ENCODE results near the gene AMER1. TPM values are rescaled to one million over a fixed set of nuclear protein-coding genes. Genes with fewer than 3 reads are reported as not detected.

AMER1 gene
- total RNA-seq, 1 donor from 2014 or later: 6.5 TPM

DNA sequence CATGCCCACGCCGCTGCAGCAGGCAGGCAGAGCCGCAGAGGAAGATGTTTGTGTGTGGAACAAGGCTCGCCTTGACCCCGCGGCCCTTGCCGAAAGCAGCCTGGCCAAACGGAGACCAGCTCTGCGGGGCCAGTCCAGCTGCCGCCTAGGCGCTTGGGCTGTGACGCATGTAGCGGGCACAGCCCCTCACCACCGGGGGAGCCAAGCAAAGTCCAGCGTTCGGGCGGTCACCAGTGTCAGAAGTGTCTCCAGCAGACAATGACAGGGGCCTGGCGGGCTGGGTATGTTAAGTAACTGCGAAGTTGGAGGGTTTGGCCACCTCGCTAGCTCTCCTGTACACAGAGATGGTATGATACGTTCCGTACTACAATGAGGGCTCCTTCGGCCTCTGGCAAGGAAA lies 1.3 kb downstream of the AMER1 start:
- Histone ChIP-seq H3K9ac (ENCODE audit: low read length) (peak overlapping the region; percentile 64), H3K4me2 (ENCODE audit: low read length) (peak overlapping the region; percentile 89)

DNA sequence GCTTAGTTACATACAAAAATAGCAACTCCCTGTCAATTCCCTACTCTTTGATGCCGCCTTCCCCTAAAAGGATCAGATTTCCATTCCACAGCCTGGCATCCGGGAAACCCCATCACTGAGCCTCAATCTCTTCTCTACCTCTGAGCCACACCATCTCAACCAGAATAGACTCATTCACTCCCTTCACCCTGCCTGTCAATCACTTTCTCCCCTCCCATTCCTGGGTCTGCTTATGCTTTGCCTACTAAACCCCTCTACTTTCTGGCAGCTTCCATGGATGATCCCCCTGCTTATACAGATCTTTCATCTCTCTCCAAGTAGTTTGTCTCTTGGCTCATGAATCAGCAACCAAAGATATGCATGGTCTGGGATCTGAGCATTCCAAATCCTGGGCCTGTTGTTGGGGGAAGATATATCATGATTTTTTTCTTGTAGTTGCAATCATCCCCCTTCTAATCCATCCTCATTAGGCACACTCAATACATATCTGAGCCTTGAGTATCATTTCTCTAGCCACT lies 2.6 kb downstream of the AMER1 start:
- Histone ChIP-seq H3K36me3 (ENCODE audit: insufficient read depth, low read length) (no peaks in the 10 kb centered on the region), H3K27ac (ENCODE audit: low read depth, low read length) (no peak overlapping the region), H3K4me3 (ENCODE audit: insufficient read depth, low read depth, low read length) (no peak overlapping the region)

More for the DNA sequence above, 1.3 kb downstream of the AMER1 start:
- no peaks in the 10 kb centered on the region for H3K9me3 ChIP-seq (ENCODE audit: insufficient read depth, low read depth, low read length)
- H3K27me3 ChIP-seq (ENCODE audit: insufficient read depth, low read length): no peaks in the 10 kb centered on the region
- no peaks in the 10 kb centered on the region for H3K36me3 ChIP-seq (ENCODE audit: insufficient read depth, low read length)
- peak overlapping the region; percentile 58 for H3K27ac Mint-ChIP-seq (ENCODE audit: unreplicated experiment)
- TF ChIP-seq, protein P1, sequence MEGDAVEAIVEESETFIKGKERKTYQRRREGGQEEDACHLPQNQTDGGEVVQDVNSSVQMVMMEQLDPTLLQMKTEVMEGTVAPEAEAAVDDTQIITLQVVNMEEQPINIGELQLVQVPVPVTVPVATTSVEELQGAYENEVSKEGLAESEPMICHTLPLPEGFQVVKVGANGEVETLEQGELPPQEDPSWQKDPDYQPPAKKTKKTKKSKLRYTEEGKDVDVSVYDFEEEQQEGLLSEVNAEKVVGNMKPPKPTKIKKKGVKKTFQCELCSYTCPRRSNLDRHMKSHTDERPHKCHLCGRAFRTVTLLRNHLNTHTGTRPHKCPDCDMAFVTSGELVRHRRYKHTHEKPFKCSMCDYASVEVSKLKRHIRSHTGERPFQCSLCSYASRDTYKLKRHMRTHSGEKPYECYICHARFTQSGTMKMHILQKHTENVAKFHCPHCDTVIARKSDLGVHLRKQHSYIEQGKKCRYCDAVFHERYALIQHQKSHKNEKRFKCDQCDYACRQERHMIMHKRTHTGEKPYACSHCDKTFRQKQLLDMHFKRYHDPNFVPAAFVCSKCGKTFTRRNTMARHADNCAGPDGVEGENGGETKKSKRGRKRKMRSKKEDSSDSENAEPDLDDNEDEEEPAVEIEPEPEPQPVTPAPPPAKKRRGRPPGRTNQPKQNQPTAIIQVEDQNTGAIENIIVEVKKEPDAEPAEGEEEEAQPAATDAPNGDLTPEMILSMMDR (IDR thresholded peaks at IDR 0.05; ENCODE audit: insufficient read depth, low read depth, low read length): no peak
- no peak for TF ChIP-seq EZH2 (IDR thresholded peaks at IDR 0.05; ENCODE audit: insufficient read depth, low read length)
- peak overlapping the region; percentile 66 for H3K4me3 ChIP-seq (ENCODE audit: insufficient read depth, low read depth, low read length)
- no peak overlapping the region for H3K27ac ChIP-seq (ENCODE audit: low read depth, low read length)
- no peaks in the 10 kb centered on the region for H3K9me3 Mint-ChIP-seq (ENCODE audit: unreplicated experiment)
- H2AFZ ChIP-seq (ENCODE audit: low read depth, low read length): peak overlapping the region; percentile 83
- FAIRE-seq: no peak
- peak overlapping the region; percentile 87 for H3K4me3 Mint-ChIP-seq (ENCODE audit: unreplicated experiment)
- DNase-seq (ENCODE audit: low read depth): no peak
- no peaks in the 10 kb centered on the region for H3K36me3 Mint-ChIP-seq (ENCODE audit: low read depth, unreplicated experiment)
- peaks cover 6% of the 10 kb centered on the region for H4K20me1 ChIP-seq (ENCODE audit: insufficient read depth, low read length)
- no peaks in the 10 kb centered on the region for H3K27me3 Mint-ChIP-seq (ENCODE audit: low read depth, unreplicated experiment)
- peaks cover 7% of the 10 kb centered on the region for H3K4me1 Mint-ChIP-seq (ENCODE audit: low read depth, unreplicated experiment)
- peaks cover 3% of the 10 kb centered on the region for H3K4me1 ChIP-seq (ENCODE audit: insufficient read depth, low read length)
- no peaks in the 10 kb centered on the region for H3K79me2 ChIP-seq (ENCODE audit: insufficient read depth, low read length)

DNA sequence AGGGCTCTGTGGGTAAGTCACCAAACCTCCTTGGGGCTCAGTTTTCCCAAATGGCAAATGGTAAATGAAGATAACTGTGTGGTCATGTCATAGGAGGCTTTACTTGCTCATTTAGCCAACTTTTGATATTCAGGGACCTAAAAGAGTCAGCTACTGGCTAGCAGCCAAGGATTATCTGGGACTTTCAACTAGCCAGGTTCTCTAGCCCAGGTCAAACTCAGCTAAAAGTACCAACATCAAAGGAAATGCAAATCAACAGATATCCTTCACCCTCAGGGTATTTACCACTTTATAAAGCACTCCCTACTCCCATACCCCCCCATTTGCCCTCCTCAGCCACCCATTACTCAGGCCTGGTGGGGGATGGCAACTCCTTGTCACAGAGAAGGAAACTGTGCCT lies 7.5 kb downstream of the AMER1 start:
- Histone ChIP-seq H3K36me3 (ENCODE audit: insufficient read depth, low read length) (no peaks in the 10 kb centered on the region), H3K79me2 (ENCODE audit: insufficient read depth, low read length) (no peaks in the 10 kb centered on the region), H3K4me3 (ENCODE audit: insufficient read depth, low read depth, low read length) (no peak overlapping the region), H3K9ac (ENCODE audit: low read length) (no peak overlapping the region), H3K27ac (ENCODE audit: low read depth, low read length) (no peak overlapping the region), H3K27me3 (ENCODE audit: insufficient read depth, low read length) (no peaks in the 10 kb centered on the region), H3K4me2 (ENCODE audit: low read length) (no peak overlapping the region), H4K20me1 (ENCODE audit: insufficient read depth, low read length) (peaks cover 6% of the 10 kb centered on the region), H3K9me3 (ENCODE audit: insufficient read depth, low read depth, low read length) (no peaks in the 10 kb centered on the region), H3K4me1 (ENCODE audit: insufficient read depth, low read length) (no peaks in the 10 kb centered on the region), H2AFZ (ENCODE audit: low read depth, low read length) (no peak overlapping the region)
- FAIRE-seq: no peak
- H3K27me3 Mint-ChIP-seq (ENCODE audit: low read depth, unreplicated experiment): no peaks in the 10 kb centered on the region
- H3K27ac Mint-ChIP-seq (ENCODE audit: unreplicated experiment): no peak overlapping the region
- H3K9me3 Mint-ChIP-seq (ENCODE audit: unreplicated experiment): no peaks in the 10 kb centered on the region
- H3K4me3 Mint-ChIP-seq (ENCODE audit: unreplicated experiment): no peak overlapping the region
- peaks cover 2% of the 10 kb centered on the region for H3K36me3 Mint-ChIP-seq (ENCODE audit: low read depth, unreplicated experiment)
- no peak for TF ChIP-seq EZH2 (IDR thresholded peaks at IDR 0.05; ENCODE audit: insufficient read depth, low read length)
- TF ChIP-seq, protein P1 (IDR thresholded peaks at IDR 0.05; ENCODE audit: insufficient read depth, low read depth, low read length): no peak
- H3K4me1 Mint-ChIP-seq (ENCODE audit: low read depth, unreplicated experiment): peaks cover 6% of the 10 kb centered on the region
- no peak for DNase-seq (ENCODE audit: low read depth)

More for the DNA sequence above, 2.6 kb downstream of the AMER1 start:
- peaks cover 6% of the 10 kb centered on the region for H4K20me1 ChIP-seq (ENCODE audit: insufficient read depth, low read length)
- H3K4me2 ChIP-seq (ENCODE audit: low read length): peak overlapping the region; percentile 19
- Mint-ChIP-seq H3K4me3 (ENCODE audit: unreplicated experiment) (peak overlapping the region; percentile 5), H3K27me3 (ENCODE audit: low read depth, unreplicated experiment) (no peaks in the 10 kb centered on the region), H3K27ac (ENCODE audit: unreplicated experiment) (no peak overlapping the region), H3K36me3 (ENCODE audit: low read depth, unreplicated experiment) (peaks cover 2% of the 10 kb centered on the region), H3K9me3 (ENCODE audit: unreplicated experiment) (no peaks in the 10 kb centered on the region), H3K4me1 (ENCODE audit: low read depth, unreplicated experiment) (peaks cover 7% of the 10 kb centered on the region)
- H3K9ac ChIP-seq (ENCODE audit: low read length): no peak overlapping the region
- DNase-seq (ENCODE audit: low read depth): peak; percentile 55
- peak; percentile 50 for FAIRE-seq
- no peaks in the 10 kb centered on the region for H3K9me3 ChIP-seq (ENCODE audit: insufficient read depth, low read depth, low read length)
- H3K4me1 ChIP-seq (ENCODE audit: insufficient read depth, low read length): peaks cover 3% of the 10 kb centered on the region
- H2AFZ ChIP-seq (ENCODE audit: low read depth, low read length): no peak overlapping the region
- no peak for TF ChIP-seq EZH2 (IDR thresholded peaks at IDR 0.05; ENCODE audit: insufficient read depth, low read length)
- TF ChIP-seq, protein P1 (IDR thresholded peaks at IDR 0.05; ENCODE audit: insufficient read depth, low read depth, low read length): no peak
- H3K27me3 ChIP-seq (ENCODE audit: insufficient read depth, low read length): no peaks in the 10 kb centered on the region
- no peaks in the 10 kb centered on the region for H3K79me2 ChIP-seq (ENCODE audit: insufficient read depth, low read length)

Measured in astrocyte (in vitro differentiated cells and primary cell).